Activated T-cell treated with anti-CD3 and anti-CD28 coated beads, Interleukin-2, amount 50 U/mL, for 24 hours (primary cell): ENCODE measurements around the gene LCN1.
"Not testable (repeated sequence)": the region's sequence is repeated elsewhere in the genome, so short reads cannot be mapped to it uniquely, and the experiment has no call there.

Source experiments
- DNase-seq: peaks from one replicate; pipeline ENCODE4 v3.0.0-alpha.2; 2020
- H3K27ac Mint-ChIP-seq: 2 replicates; pipeline ENCODE4 v1.8.0; 2020; ENCODE audit warnings: mild to moderate bottlenecking, mixed read lengths
- H3K27me3 Mint-ChIP-seq: 2 replicates; pipeline ENCODE4 v1.8.0; 2020; ENCODE audit warnings: mixed read lengths
- H3K36me3 Mint-ChIP-seq: 2 replicates; pipeline ENCODE4 v1.8.0; 2020; ENCODE audit warnings: low read depth, mixed read lengths
- H3K4me1 Mint-ChIP-seq: 2 replicates; pipeline ENCODE4 v1.8.0; 2020; ENCODE audit warnings: low read depth, mixed read lengths
- H3K4me3 Mint-ChIP-seq: 2 replicates; pipeline ENCODE4 v1.8.0; 2020; ENCODE audit warnings: mild to moderate bottlenecking, moderate library complexity, mixed read lengths
- H3K9me3 Mint-ChIP-seq: 2 replicates; pipeline ENCODE4 v1.8.0; 2020; ENCODE audit warnings: mixed read lengths

The LCN1 gene

DNA sequence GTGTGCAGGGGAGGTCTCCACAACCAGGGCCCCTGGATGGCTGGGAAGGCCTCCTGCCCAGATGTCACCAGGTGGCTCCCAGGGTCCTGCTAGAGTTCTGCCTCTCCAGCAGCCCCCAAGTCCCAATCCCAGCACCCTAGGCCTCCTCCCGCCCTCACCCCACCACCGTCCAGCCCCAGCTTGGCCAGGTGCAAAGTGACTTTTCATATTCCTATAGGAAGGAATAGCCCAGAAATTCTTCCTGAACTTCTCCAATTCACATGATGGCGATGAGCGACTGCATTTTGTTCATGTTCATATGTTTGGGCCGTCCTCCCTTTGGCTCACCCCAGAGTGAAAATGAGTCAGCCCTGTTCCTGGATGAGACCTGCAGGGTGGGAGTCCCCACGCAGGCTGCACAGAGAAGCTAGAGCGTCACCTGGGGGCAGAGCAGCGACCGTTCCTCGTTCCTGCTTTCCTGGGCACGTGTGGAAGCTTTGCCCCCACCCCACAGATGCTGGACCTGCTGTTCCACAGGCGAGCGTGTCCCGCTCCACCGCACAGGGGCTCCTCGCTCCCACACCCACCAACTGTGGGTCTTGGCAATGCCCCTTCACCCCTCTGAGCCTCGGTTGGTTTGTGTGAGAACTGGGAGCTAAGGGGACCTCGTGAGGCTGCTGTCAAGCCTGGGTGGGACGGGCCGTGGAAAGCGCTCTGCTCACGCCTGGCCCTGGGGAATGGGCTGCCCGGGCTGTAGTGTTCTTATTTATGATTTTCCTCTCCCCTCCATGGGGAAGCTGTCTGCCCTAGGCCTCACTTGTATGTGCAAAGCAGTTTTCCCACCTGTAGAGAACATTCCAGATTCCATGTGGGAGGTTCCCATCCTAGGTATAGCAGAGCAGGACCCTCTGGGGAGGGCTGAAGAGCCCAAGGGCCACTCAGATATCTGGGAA lies 13.9 kb upstream of the LCN1 start:
- DNase-seq = no peak
- Mint-ChIP-seq H3K36me3 (peaks cover 32% of the 10 kb centered on the region), H3K9me3 (peaks cover 16% of the 10 kb centered on the region), H3K27me3 (no peaks in the 10 kb centered on the region), H3K4me3 (no peak overlapping the region), H3K4me1 (peaks cover 19% of the 10 kb centered on the region), H3K27ac (no peak overlapping the region)

DNA sequence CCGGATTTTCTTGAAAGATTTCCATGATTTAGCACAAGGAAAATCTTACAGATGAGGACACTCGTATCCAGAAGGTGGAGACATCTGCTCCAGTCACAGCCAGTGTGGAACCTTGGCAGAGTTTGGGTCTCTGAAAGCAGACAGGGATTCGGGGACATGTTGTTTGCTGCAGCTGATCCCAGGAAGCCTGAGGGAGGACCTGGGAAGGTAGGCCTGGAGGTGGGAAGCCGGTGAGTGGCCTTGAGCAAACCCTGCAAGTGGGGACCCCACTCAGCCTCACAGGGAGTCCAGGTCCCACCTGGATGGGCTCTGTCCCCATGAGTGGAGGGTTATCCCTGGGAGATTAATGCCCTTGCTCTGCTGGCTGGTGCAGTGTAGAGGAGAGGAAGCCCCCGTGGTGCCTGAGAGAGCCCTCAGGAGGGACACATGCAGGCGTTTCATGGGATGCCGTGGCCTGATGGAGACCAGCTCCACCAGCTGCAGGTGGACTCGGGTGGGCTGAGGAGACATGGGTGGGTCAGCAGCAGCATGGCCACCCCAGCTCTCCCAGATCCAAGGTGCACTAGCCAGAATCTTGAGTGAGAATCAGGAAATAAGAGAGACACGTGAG lies 12.9 kb upstream of the LCN1 start:
- Mint-ChIP-seq H3K4me3 (no peak overlapping the region), H3K27me3 (no peaks in the 10 kb centered on the region)
- no peak for DNase-seq

GRCh38 chr9:135509458-135509857 lies 11.8 kb upstream of the LCN1 start:
- no peak overlapping the region for H3K27ac Mint-ChIP-seq
- no peak for DNase-seq
- no peaks in the 10 kb centered on the region for H3K27me3 Mint-ChIP-seq
- no peak overlapping the region for H3K4me3 Mint-ChIP-seq
- peaks cover 11% of the 10 kb centered on the region for H3K36me3 Mint-ChIP-seq
- peaks cover 6% of the 10 kb centered on the region for H3K4me1 Mint-ChIP-seq
- H3K9me3 Mint-ChIP-seq = peaks cover 16% of the 10 kb centered on the region

More for the DNA sequence above, 12.9 kb upstream of the LCN1 start:
- H3K36me3 Mint-ChIP-seq = peaks cover 22% of the 10 kb centered on the region
- peak overlapping the region; percentile 33 for H3K27ac Mint-ChIP-seq
- H3K4me1 Mint-ChIP-seq = peaks cover 11% of the 10 kb centered on the region
- peaks cover 16% of the 10 kb centered on the region for H3K9me3 Mint-ChIP-seq

DNA sequence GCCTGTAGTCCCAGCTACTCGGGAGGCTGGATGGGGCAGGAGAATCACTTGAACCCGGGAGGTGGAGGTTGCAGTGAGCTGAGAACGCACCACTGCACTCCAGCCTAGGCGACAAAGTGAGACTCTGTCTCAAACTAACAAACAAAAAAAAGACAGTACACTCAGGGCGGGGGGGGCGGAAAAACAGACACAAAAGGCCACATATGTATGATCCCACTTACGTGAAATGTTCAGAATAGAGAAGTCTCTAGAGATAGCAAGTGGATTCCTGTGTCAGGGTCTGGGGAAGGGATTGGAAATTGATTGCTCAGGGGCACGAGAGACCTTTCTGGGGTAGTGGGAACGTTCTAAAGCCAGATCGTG lies 9.0 kb upstream of the LCN1 start:
- no peak overlapping the region for H3K4me3 Mint-ChIP-seq
- H3K27me3 Mint-ChIP-seq = no peaks in the 10 kb centered on the region
- no peaks in the 10 kb centered on the region for H3K36me3 Mint-ChIP-seq
- peaks cover 9% of the 10 kb centered on the region for H3K4me1 Mint-ChIP-seq
- H3K9me3 Mint-ChIP-seq = peaks cover 16% of the 10 kb centered on the region
- no peak overlapping the region for H3K27ac Mint-ChIP-seq
- DNase-seq = no peak

DNA sequence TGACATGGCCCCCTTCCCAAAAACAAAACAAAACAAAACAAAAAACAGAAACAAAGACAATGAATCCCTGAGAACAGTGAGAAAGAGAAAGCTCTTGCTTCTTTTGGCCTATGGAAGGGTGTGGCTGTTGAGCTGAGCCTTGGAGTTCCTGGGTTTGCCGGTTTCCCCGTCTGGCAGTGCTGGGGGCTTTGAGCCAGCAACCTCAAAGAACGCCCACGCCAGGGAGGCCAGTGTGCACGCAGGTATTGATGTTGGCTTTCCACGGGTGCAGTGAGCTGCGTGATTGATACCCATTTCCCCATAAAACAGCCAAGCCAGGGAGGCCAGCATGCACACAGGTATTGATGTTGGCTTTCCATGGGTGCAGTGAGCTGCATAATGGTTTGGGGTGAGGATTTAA lies 8.3 kb upstream of the LCN1 start:
- Mint-ChIP-seq H3K27ac (no peak overlapping the region), H3K36me3 (no peaks in the 10 kb centered on the region), H3K9me3 (peaks cover 15% of the 10 kb centered on the region), H3K27me3 (peaks cover 5% of the 10 kb centered on the region), H3K4me1 (peaks cover 9% of the 10 kb centered on the region), H3K4me3 (no peak overlapping the region)
- DNase-seq = no peak

DNA sequence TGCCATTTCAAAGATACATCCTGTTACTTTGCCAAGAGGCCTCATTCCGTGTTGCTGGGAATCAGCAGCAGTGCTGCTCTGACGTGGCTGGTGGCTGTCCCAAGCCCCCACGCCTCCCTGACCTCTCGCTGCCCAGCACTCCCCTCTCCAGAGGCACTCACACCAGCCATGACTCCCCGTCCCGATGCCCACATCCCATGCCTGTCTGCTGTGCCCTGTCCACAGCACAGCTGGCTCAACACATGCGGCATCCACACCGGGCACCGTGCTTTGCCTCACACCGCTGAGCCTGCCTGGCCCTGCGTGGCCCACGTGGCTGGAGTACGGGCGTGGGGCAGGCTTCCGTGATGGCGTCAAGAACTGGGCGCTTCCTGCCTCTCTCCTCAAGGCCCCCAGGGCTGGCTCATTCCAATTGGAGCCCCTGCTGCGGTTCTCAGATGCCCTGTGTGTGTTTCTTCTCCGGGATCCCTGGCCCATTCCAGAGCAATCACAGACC lies 7.8 kb upstream of the LCN1 start:
- H3K36me3 Mint-ChIP-seq = no peaks in the 10 kb centered on the region
- DNase-seq = no peak
- no peak overlapping the region for H3K27ac Mint-ChIP-seq
- peaks cover 12% of the 10 kb centered on the region for H3K9me3 Mint-ChIP-seq
- peaks cover 8% of the 10 kb centered on the region for H3K27me3 Mint-ChIP-seq
- H3K4me1 Mint-ChIP-seq = peaks cover 9% of the 10 kb centered on the region
- H3K4me3 Mint-ChIP-seq = no peak overlapping the region

DNA sequence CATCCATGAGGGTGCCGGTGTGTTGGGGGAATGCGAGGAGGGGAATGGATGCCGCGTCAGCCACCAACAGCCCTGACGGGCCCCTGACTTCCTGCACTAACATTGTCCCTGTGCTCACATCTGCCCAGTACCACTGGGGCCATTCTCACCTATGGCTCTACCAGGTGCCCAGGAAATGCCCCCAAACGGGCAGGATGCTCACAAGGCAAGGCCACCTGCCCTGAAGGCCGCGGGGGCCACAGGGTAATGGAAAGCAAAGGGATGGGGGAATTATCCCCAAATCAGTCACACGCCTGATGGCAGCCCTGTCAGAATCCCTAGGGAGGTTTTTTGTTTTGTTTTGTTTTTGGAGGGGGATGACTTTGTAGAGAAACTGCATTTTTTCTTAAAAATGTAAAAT lies 7.3 kb upstream of the LCN1 start:
- not testable (repeated sequence) for H3K9me3 Mint-ChIP-seq, H3K36me3 Mint-ChIP-seq, DNase-seq, H3K27me3 Mint-ChIP-seq, H3K27ac Mint-ChIP-seq, H3K4me1 Mint-ChIP-seq, H3K4me3 Mint-ChIP-seq

DNA sequence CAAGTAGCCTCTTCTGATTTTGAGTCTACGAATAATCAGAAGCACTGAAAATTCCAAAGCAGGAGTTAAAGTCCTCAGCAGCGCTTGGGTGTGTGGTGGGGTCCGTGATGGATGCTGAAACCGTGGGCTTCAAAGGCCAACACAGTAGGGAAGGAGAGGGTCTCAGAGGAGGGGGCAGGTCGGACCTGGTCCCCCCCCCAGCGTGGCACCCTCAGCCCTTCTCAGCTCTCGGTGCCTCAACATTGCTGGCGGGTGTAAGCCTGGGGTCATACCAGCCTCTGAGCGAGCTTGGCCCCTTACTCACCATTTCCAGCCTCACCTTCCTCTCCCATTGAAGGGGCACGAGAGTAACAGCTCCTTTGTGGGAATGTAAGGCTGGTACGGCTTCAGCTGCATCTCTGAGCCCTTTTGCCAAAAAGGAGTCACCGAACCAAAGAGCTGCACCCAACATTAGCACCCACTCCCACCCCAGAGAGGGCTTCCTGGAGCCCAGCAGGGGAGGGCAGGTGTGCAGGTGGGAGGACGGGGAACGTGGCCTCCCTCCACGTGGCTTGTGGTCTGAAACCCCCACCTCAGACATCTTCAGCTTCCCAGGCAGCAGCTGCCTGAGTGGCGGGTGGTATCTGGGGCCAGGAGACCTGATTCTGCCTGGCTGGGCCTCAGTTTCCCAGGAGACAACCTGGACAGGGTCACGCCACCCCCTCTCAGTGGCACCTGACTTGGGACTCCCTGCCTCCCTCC lies 6.7 kb upstream of the LCN1 start:
- no peaks in the 10 kb centered on the region for H3K36me3 Mint-ChIP-seq
- DNase-seq = no peak

DNA sequence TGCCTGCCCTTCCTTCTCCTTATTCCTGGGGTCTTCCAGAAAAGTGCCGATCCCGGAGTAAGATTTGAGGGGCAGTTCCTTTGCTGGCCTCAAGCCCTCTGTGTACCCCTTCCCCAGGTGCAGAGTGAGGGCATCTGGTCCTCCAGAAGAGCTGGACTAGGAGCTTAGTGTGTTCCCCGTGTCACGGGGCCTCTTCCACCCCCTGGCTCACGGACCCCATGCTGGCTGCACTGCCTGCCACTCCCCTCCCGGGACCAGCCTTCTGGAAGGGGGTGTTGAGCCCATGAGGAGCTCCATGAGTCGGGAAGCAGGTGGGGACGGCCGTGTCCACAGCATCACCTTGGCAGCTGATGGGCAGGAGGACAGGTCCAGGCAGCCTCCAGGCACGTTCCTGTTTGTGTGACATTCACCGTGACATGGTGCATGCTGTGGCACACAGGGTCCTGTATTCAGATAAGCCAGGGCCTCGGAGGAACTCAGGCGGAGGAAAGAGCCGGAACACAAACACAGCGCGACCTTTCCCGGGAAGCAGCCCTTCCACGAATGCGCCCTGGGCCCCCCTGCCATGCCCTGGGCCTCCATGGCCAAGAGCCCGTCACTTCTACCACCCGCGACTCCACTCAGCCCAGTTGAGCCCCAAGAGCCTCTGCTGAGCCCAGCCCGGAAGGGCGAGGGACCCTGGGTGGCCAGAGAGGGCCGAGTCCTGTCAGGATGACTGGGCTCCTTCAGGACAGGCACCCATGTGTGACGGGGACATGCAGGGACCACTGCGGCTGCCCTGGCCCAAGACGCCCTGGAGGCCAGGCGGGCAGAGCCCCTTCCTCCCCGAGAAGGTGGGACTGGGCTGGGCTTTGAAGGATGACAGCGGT lies 5.9 kb upstream of the LCN1 start:
- Mint-ChIP-seq H3K9me3 (no peaks in the 10 kb centered on the region), H3K27me3 (peaks cover 10% of the 10 kb centered on the region), H3K36me3 (no peaks in the 10 kb centered on the region), H3K4me1 (peaks cover 9% of the 10 kb centered on the region), H3K4me3 (no peak overlapping the region), H3K27ac (no peak overlapping the region)
- DNase-seq = no peak

More for the DNA sequence above, 6.7 kb upstream of the LCN1 start:
- H3K27ac Mint-ChIP-seq = no peak overlapping the region
- H3K9me3 Mint-ChIP-seq = peaks cover 1% of the 10 kb centered on the region
- H3K4me3 Mint-ChIP-seq = no peak overlapping the region
- peaks cover 9% of the 10 kb centered on the region for H3K4me1 Mint-ChIP-seq
- H3K27me3 Mint-ChIP-seq = peaks cover 10% of the 10 kb centered on the region

DNA sequence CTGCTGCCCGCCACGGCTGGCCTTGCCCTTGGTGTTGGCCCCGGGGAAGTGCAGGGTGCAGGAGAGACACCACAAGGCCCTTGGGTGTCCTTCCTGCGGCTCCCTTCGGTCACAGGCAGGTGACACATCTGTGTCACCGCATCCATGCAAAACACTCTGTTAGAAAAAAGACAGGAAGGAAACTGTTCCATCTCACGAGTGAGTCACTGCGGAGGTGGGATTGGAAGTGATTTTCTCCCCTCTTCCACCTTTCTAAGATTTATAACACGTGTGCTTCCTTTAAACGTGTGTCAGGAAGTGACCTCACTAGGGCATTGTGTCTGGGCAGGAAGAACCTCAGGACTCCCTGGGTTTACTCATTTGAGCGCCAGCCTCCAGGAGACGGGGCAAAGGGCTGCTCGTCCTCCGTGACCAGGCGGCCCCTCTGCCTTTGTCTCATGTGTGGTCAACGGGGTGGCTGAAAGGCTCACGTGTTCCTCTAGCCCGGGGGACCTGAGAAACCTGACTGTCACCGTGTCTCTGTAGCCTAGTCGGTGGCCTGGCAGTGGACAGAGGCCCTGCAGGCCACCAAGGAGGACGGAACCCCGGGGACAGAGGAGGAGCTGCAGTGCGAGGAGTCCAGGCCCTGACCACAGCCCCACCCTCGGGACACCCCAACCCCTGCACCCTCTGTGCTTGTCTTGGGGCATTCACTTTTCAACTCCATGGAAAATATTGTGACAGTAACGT lies 4.9 kb upstream of the LCN1 start:
- no peaks in the 10 kb centered on the region for H3K9me3 Mint-ChIP-seq
- peak; percentile 11 for DNase-seq
- H3K27ac Mint-ChIP-seq = no peak overlapping the region
- peaks cover 9% of the 10 kb centered on the region for H3K4me1 Mint-ChIP-seq
- H3K36me3 Mint-ChIP-seq = no peaks in the 10 kb centered on the region
- no peak overlapping the region for H3K4me3 Mint-ChIP-seq
- peaks cover 10% of the 10 kb centered on the region for H3K27me3 Mint-ChIP-seq

DNA sequence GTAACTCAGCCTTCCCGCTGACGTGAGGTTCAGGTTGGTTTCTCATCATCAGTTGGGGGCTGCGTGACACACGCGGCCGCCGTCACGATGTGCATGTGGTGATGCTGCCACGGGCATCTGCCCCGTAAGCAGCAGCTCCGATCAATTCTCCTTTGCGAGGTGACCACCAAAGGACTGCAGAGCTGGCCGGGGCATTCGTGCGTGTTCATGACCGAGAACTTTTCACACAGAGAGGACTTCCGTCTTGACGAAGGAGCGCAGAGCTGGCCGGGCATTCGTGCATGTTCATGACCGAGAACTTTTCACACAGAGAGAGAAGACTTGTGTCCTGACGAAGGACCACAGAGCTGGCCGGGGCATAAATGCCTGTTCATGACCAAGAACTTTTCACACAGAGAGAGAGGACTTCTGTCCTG lies 3.8 kb upstream of the LCN1 start:
- Mint-ChIP-seq H3K36me3 (no peaks in the 10 kb centered on the region), H3K9me3 (no peaks in the 10 kb centered on the region), H3K4me1 (peaks cover 5% of the 10 kb centered on the region), H3K27me3 (peaks cover 15% of the 10 kb centered on the region), H3K27ac (no peak overlapping the region), H3K4me3 (no peak overlapping the region)
- peak; percentile 11 for DNase-seq

GRCh38 chr9:135519179-135519971 lies 1.9 kb upstream of the LCN1 start:
- Mint-ChIP-seq H3K27me3 (peaks cover 17% of the 10 kb centered on the region), H3K4me1 (peaks cover 5% of the 10 kb centered on the region), H3K4me3 (no peak overlapping the region), H3K27ac (no peak overlapping the region), H3K36me3 (no peaks in the 10 kb centered on the region), H3K9me3 (no peaks in the 10 kb centered on the region)
- no peak for DNase-seq

DNA sequence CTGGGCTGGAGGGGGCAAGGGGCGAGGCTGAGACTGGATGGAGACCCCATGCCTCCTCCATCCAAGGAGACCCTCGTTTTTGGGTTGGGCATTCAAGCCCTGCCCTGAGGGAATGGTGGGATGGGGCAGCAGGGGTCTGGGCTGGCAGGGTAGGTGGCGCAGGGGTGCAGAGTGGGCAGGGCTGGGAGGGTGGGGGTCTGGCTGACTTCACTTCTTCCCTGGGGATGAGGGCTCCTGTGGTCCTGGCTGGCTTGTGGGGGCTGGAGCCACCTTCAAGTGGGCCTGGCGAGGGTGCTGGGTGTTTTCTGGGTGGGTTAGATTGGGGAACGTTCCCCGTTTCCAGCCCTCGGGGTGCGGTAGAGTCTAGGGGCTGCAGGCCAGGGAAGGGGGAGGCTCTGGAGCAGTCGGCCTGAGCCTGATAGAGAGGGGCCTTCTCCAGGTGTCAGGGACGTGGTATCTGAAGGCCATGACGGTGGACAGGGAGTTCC lies 412 bp downstream of the LCN1 start:
- Mint-ChIP-seq H3K9me3 (no peaks in the 10 kb centered on the region), H3K27me3 (peaks cover 17% of the 10 kb centered on the region), H3K27ac (no peak overlapping the region), H3K36me3 (no peaks in the 10 kb centered on the region), H3K4me3 (no peak overlapping the region), H3K4me1 (no peaks in the 10 kb centered on the region)
- DNase-seq = peak; percentile 8
